A549 (cell line): Measurements from ENCODE around the gene EFNB2.

Experiments
- CBX2 ChIP-seq: fragments of 200-600 bp; sonication (generic); IDR thresholded peaks from 2 replicates; pipeline ENCODE4 v1.6.1; 2016; ENCODE audit warnings: low read depth, mild to moderate bottlenecking, borderline replicate concordance
- KDM5A ChIP-seq: fragments of 200-600 bp; sonication (generic); IDR thresholded peaks from 2 replicates; pipeline ENCODE4 v1.6.1; 2016; ENCODE audit warnings: antibody characterized with exemption, mild to moderate bottlenecking
- POLR2A ChIP-seq: IDR thresholded peaks from 2 replicates; pipeline ENCODE4 v1.6.1; 2012; ENCODE audit warnings: mild to moderate bottlenecking, low read length
- TF ChIP-seq, protein P1 (sequence below): fragments of >200 bp; sonication (Bioruptor Twin); formaldehyde crosslinking; IDR thresholded peaks from 3 replicates; pipeline ENCODE4 v1.5.1; 2016
- TF ChIP-seq, protein P2 (sequence below): fragments of 150-350 bp; IDR thresholded peaks from 2 replicates; pipeline ENCODE4 v1.6.1; 2014; ENCODE audit warnings: low read depth, mild to moderate bottlenecking, low read length

DNA sequence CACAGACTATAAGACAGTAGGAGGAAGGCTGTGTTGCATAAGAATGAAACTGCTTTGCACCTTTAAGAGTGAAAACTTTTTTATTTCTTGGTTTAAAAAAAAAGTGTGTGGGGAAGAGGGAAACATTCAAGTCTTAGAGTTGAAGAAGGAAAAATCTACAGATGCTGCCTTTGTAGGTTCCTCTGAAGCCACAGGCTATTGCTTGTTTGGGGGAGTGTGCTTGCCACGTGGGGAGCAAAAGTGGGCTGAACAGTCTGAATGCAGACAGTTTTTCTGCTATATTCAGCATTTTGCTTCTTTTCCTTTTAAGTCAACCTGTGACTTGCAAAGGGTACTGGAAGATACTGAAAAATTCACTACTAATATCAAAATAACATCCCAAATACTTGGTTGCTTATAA, 36.9 kb downstream of the EFNB2 start:
- TF ChIP-seq, protein P1, sequence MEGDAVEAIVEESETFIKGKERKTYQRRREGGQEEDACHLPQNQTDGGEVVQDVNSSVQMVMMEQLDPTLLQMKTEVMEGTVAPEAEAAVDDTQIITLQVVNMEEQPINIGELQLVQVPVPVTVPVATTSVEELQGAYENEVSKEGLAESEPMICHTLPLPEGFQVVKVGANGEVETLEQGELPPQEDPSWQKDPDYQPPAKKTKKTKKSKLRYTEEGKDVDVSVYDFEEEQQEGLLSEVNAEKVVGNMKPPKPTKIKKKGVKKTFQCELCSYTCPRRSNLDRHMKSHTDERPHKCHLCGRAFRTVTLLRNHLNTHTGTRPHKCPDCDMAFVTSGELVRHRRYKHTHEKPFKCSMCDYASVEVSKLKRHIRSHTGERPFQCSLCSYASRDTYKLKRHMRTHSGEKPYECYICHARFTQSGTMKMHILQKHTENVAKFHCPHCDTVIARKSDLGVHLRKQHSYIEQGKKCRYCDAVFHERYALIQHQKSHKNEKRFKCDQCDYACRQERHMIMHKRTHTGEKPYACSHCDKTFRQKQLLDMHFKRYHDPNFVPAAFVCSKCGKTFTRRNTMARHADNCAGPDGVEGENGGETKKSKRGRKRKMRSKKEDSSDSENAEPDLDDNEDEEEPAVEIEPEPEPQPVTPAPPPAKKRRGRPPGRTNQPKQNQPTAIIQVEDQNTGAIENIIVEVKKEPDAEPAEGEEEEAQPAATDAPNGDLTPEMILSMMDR = no peak
- no peak for TF ChIP-seq POLR2A
- TF ChIP-seq, protein P2, sequence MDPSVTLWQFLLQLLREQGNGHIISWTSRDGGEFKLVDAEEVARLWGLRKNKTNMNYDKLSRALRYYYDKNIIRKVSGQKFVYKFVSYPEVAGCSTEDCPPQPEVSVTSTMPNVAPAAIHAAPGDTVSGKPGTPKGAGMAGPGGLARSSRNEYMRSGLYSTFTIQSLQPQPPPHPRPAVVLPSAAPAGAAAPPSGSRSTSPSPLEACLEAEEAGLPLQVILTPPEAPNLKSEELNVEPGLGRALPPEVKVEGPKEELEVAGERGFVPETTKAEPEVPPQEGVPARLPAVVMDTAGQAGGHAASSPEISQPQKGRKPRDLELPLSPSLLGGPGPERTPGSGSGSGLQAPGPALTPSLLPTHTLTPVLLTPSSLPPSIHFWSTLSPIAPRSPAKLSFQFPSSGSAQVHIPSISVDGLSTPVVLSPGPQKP = no peak
- no peak for TF ChIP-seq KDM5A
- no peak for TF ChIP-seq CBX2
